ENCODE results near the gene HMGN4.
A peak's percentile ranks its signal among the peaks of the same experiment; 100 is the strongest.
"Not testable (repeated sequence)": the region's sequence is repeated elsewhere in the genome, so short reads cannot be mapped to it uniquely, and the experiment has no call there.

HMGN4 gene

GRCh38 chr6:26537846-26538571, at the start of gene HMGN4:
TSS of gene HMGN4 (plus strand) at chr6:26538366. CDS start at chr6:26545207, 6,841 bp downstream.
- DNase-seq: peak; percentile 91

- DNase-seq: no peak
These were observed 47.9 kb upstream of the HMGN4 start for GRCh38 chr6:26489996-26490964.

- no peak for DNase-seq
These were observed 46.6 kb upstream of the HMGN4 start for GRCh38 chr6:26491604-26492003.

GRCh38 chr6:26493258-26493657, 44.9 kb upstream of the HMGN4 start:
- DNase-seq: no peak

- no peak for DNase-seq
These were observed 44.0 kb upstream of the HMGN4 start for GRCh38 chr6:26494117-26494516.

- no peak for DNase-seq
These were observed 42.9 kb upstream of the HMGN4 start for GRCh38 chr6:26495281-26495680.

- no peak for DNase-seq
These were observed 40.6 kb upstream of the HMGN4 start for GRCh38 chr6:26497610-26498009.

- DNase-seq: no peak
These were observed 38.1 kb upstream of the HMGN4 start, which contains the start of gene BTN1A1 for GRCh38 chr6:26500102-26500501. TSS of gene BTN1A1 (plus strand) at chr6:26500303. CDS start at chr6:26501287, 984 bp downstream.

- peak; percentile 56 for DNase-seq
These were observed 36.6 kb upstream of the HMGN4 start for GRCh38 chr6:26501482-26501986.

- DNase-seq: no peak
These were observed 36.0 kb upstream of the HMGN4 start for GRCh38 chr6:26502165-26502564.

GRCh38 chr6:26502626-26503025, 35.5 kb upstream of the HMGN4 start:
- DNase-seq: peak; percentile 58

- DNase-seq: no peak
These were observed 30.5 kb upstream of the HMGN4 start for GRCh38 chr6:26507658-26508057.

- not testable (repeated sequence) for DNase-seq
These were observed 27.1 kb upstream of the HMGN4 start for GRCh38 chr6:26511033-26511432.

- DNase-seq: no peak
These were observed 23.2 kb upstream of the HMGN4 start for GRCh38 chr6:26514984-26515383.

GRCh38 chr6:26516481-26517427, 21.4 kb upstream of the HMGN4 start:
- no peak for DNase-seq

GRCh38 chr6:26519359-26519758, 18.8 kb upstream of the HMGN4 start:
- no peak for DNase-seq

GRCh38 chr6:26520237-26520849, 17.8 kb upstream of the HMGN4 start:
- no peak for DNase-seq

GRCh38 chr6:26520850-26521599, 17.1 kb upstream of the HMGN4 start:
- DNase-seq: peak; percentile 84

GRCh38 chr6:26521600-26522391, 16.4 kb upstream of the HMGN4 start:
- peak; percentile 92 for DNase-seq

Data from suppressor macrophage treated with lipopolysaccharide for 4 hours (primary cell).